Ectodermal cell (in vitro differentiated cells): ENCODE results near the gene GALNT11.
A peak's percentile ranks its signal among the peaks of the same experiment; 100 is the strongest.

ENCODE experiments used
- H3K27ac ChIP-seq: 2 replicates; pipeline ENCODE4 v1.7.0; 2013; ENCODE audit warnings: mild to moderate bottlenecking, low read depth, low read length; ENCODE audit not compliant: insufficient read depth, poor library complexity, severe bottlenecking
- H3K27me3 ChIP-seq: 2 replicates; pipeline ENCODE4 v1.7.0; 2013; ENCODE audit warnings: mild to moderate bottlenecking, low read length; ENCODE audit not compliant: insufficient read depth, control insufficient read depth, poor library complexity, severe bottlenecking
- H3K36me3 ChIP-seq: one replicate; pipeline ENCODE4 v1.7.0; 2013; ENCODE audit warnings: low read length; ENCODE audit not compliant: control insufficient read depth, insufficient read depth
- H3K4me1 ChIP-seq: one replicate; pipeline ENCODE4 v1.7.0; 2013; ENCODE audit warnings: low read length; ENCODE audit not compliant: control insufficient read depth, insufficient read depth
- H3K4me3 ChIP-seq: 2 replicates; pipeline ENCODE4 v1.7.0; 2013; ENCODE audit warnings: low read depth, low read length, control low read depth; ENCODE audit not compliant: insufficient read depth
- H3K9me3 ChIP-seq: 2 replicates; pipeline ENCODE4 v1.7.0; 2013; ENCODE audit warnings: mild to moderate bottlenecking, low read length, moderate library complexity; ENCODE audit not compliant: control insufficient read depth
- WGBS, 2 experiments: methylation state at CpG; one replicate each; pipeline ENCODE4 v1.1.7; 2013; ENCODE audit warnings: missing lambda C conversion rate in 2 of 2; 5-methylcytosine and 5-hydroxymethylcytosine counted together

Gene GALNT11

GRCh38 chr7:152128252-152128651 lies 102.8 kb downstream of the GALNT11 start:
- Histone ChIP-seq H3K36me3 (peaks cover 23% of the 10 kb centered on the region), H3K9me3 (no peaks in the 10 kb centered on the region), H3K27ac (no peak overlapping the region), H3K4me1 (no peaks in the 10 kb centered on the region), H3K4me3 (no peak overlapping the region), H3K27me3 (no peaks in the 10 kb centered on the region)
- WGBS, 2 experiments: 96% methylated on average over 20 of the region's 20 CpGs

GRCh38 chr7:152128741-152129461 lies 103.4 kb downstream of the GALNT11 start:
- no peaks in the 10 kb centered on the region for H3K9me3 ChIP-seq
- H3K27ac ChIP-seq: no peak overlapping the region
- H3K4me1 ChIP-seq: no peaks in the 10 kb centered on the region
- no peaks in the 10 kb centered on the region for H3K27me3 ChIP-seq
- H3K4me3 ChIP-seq: no peak overlapping the region
- 96 to 97% methylated on average over 60 of the region's 60 CpGs for WGBS, 2 experiments
- H3K36me3 ChIP-seq: peaks cover 23% of the 10 kb centered on the region

GRCh38 chr7:152129682-152130081 lies 104.2 kb downstream of the GALNT11 start:
- no peaks in the 10 kb centered on the region for H3K27me3 ChIP-seq
- H3K27ac ChIP-seq: no peak overlapping the region
- no peaks in the 10 kb centered on the region for H3K4me1 ChIP-seq
- 94 to 98% methylated on average over 5 to 6 of the region's 7 CpGs for WGBS, 2 experiments
- no peak overlapping the region for H3K4me3 ChIP-seq
- H3K36me3 ChIP-seq: peaks cover 17% of the 10 kb centered on the region
- H3K9me3 ChIP-seq: no peaks in the 10 kb centered on the region

- Histone ChIP-seq H3K36me3 (peaks cover 16% of the 10 kb centered on the region), H3K4me3 (no peak overlapping the region), H3K9me3 (no peaks in the 10 kb centered on the region), H3K27ac (no peak overlapping the region), H3K4me1 (no peaks in the 10 kb centered on the region), H3K27me3 (no peaks in the 10 kb centered on the region)
- WGBS, 2 experiments: 96 to 97% methylated on average over 36 of the region's 37 CpGs
Measured at GRCh38 chr7:152130658-152131590, 105.5 kb downstream of the GALNT11 start.

- no peak overlapping the region for H3K27ac ChIP-seq
- H3K9me3 ChIP-seq: no peaks in the 10 kb centered on the region
- peaks cover 7% of the 10 kb centered on the region for H3K4me1 ChIP-seq
- no peaks in the 10 kb centered on the region for H3K27me3 ChIP-seq
- no peak overlapping the region for H3K4me3 ChIP-seq
- 95 to 96% methylated on average over 12 of the region's 12 CpGs for WGBS, 2 experiments
- H3K36me3 ChIP-seq: peaks cover 16% of the 10 kb centered on the region
Measured at GRCh38 chr7:152131981-152132494, 106.6 kb downstream of the GALNT11 start.

GRCh38 chr7:152132812-152133211 lies 107.3 kb downstream of the GALNT11 start:
- H3K9me3 ChIP-seq: no peaks in the 10 kb centered on the region
- H3K36me3 ChIP-seq: peaks cover 20% of the 10 kb centered on the region
- no peak overlapping the region for H3K27ac ChIP-seq
- WGBS, 2 experiments: 92 to 94% methylated on average over 5 of the region's 5 CpGs
- H3K4me3 ChIP-seq: no peak overlapping the region
- H3K4me1 ChIP-seq: peaks cover 7% of the 10 kb centered on the region
- no peaks in the 10 kb centered on the region for H3K27me3 ChIP-seq

GRCh38 chr7:152133804-152134203 lies 108.3 kb downstream of the GALNT11 start:
- H3K4me3 ChIP-seq: no peak overlapping the region
- H3K9me3 ChIP-seq: no peaks in the 10 kb centered on the region
- peaks cover 25% of the 10 kb centered on the region for H3K36me3 ChIP-seq
- peaks cover 7% of the 10 kb centered on the region for H3K4me1 ChIP-seq
- H3K27me3 ChIP-seq: no peaks in the 10 kb centered on the region
- H3K27ac ChIP-seq: no peak overlapping the region
- WGBS, 2 experiments: 95 to 97% methylated on average over 13 of the region's 13 CpGs

- H3K4me3 ChIP-seq: no peak overlapping the region
- no peaks in the 10 kb centered on the region for H3K9me3 ChIP-seq
- peaks cover 20% of the 10 kb centered on the region for H3K36me3 ChIP-seq
- H3K27ac ChIP-seq: peak overlapping the region; percentile 72
- WGBS, 2 experiments: 80 to 81% methylated on average over 9 of the region's 9 CpGs
- no peaks in the 10 kb centered on the region for H3K27me3 ChIP-seq
- peaks cover 7% of the 10 kb centered on the region for H3K4me1 ChIP-seq
Measured at GRCh38 chr7:152136686-152137085, 111.2 kb downstream of the GALNT11 start.

GRCh38 chr7:152137476-152138025 lies 112.1 kb downstream of the GALNT11 start:
- peaks cover 28% of the 10 kb centered on the region for H3K36me3 ChIP-seq
- H3K9me3 ChIP-seq: no peaks in the 10 kb centered on the region
- 91 to 97% methylated on average over 7 of the region's 7 CpGs for WGBS, 2 experiments
- H3K4me3 ChIP-seq: no peak overlapping the region
- H3K27ac ChIP-seq: peak overlapping the region; percentile 50
- peaks cover 7% of the 10 kb centered on the region for H3K4me1 ChIP-seq
- no peaks in the 10 kb centered on the region for H3K27me3 ChIP-seq

- Histone ChIP-seq H3K4me1 (peaks cover 7% of the 10 kb centered on the region), H3K4me3 (no peak overlapping the region), H3K27ac (no peak overlapping the region), H3K27me3 (no peaks in the 10 kb centered on the region), H3K36me3 (peaks cover 36% of the 10 kb centered on the region), H3K9me3 (no peaks in the 10 kb centered on the region)
- 97 to 98% methylated on average over 4 of the region's 4 CpGs for WGBS, 2 experiments
Measured at GRCh38 chr7:152140067-152140466, 114.6 kb downstream of the GALNT11 start.
